ENCODE results near the gene MRPL52. TPM values are rescaled to one million over a fixed set of nuclear protein-coding genes. Genes with fewer than 3 reads are reported as not detected.

The MRPL52 gene
- total RNA-seq, 1 experiment from 2014 or later = 134 TPM

DNA sequence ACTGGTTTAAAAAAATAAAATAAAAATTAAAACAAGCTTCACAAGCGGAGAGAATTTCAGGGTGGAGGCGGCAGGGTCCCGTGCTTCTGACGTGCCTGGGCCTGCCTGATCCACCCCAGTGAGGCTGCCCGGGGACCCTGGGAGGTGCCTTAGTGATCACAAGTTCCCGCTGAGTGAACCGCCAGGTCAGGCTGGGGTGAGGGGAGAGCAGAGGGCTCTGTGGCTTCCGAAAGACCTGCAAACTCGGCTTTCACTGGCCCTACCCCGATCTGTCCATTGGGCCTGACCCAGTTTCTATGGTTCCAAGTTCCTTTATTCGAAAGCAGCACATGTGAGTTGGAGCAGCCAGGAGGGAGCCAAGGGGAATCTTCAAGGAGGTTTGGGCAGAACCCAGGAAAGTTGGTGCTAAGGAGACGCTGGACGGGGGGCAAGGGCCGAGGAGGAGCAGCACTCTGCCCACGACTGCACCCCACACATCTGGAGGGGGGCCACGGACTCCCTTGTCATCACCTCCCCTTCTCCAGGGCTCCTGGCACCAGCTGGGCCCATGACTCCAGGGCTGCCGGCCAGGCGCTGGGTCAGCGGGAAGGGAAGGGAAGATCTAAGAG lies 19.6 kb downstream of the MRPL52 start:
- ChIA-PET RAD21 (ENCODE audit: low non-redundant PET in 1 of 2, low total read pairs in 2 of 2, uncharacterized antibody in 2 of 2, unreplicated experiment in 2 of 2) (no interaction called here), POLR2A (no interaction called here), CTCF (no interaction called here)
- ATAC-seq (no peak), DNase-seq (ENCODE audit: low read depth, low spot score) (no peak)
- BruUV-seq (replicated peaks) = no TSS peak
- Histone ChIP-seq H3K4me3 (replicated peaks in 1 of 2; ENCODE audit: low read depth in 1 of 2, low read length in 2 of 2) (no peak overlapping the region), H3K9me2 (ENCODE audit: insufficient read depth) (no peaks in the 10 kb centered on the region), H3K27me3 (ENCODE audit: insufficient read depth, low read length) (no peaks in the 10 kb centered on the region), H3K4me2 (ENCODE audit: low read length) (no peak overlapping the region), H3K36me3 (ENCODE audit: control insufficient read depth in 1 of 2, insufficient read depth in 2 of 2, low read length in 2 of 2) (no peaks in the 10 kb centered on the region), H2AFZ (ENCODE audit: low read depth, low read length, poor library complexity, severe bottlenecking) (no peak overlapping the region), H3K9me3 (ENCODE audit: control insufficient read depth in 1 of 2, insufficient read depth in 1 of 2, low read depth in 1 of 2, low read length in 2 of 2) (no peaks in the 10 kb centered on the region), H3K4me1 (ENCODE audit: control insufficient read depth in 1 of 2, insufficient read depth in 2 of 2, low read length in 2 of 2) (peaks cover 3 to 12% of the 10 kb centered on the region in 2 experiments; a peak in 2 of 4 replicates), H3K27ac (ENCODE audit: low read depth, low read length) (no peak overlapping the region), H3K9ac (ENCODE audit: low read length) (no peak overlapping the region), H3K79me2 (ENCODE audit: insufficient read depth, low read length) (no peaks in the 10 kb centered on the region), H4K20me1 (ENCODE audit: insufficient read depth) (no peaks in the 10 kb centered on the region)
- intact Hi-C loops (cut with micrococcal nuclease) = no loop called here
- no peak for TF ChIP-seq FOSL1 (IDR thresholded peaks at IDR 0.05; ENCODE audit: low read depth)
- TF ChIP-seq, protein P1, sequence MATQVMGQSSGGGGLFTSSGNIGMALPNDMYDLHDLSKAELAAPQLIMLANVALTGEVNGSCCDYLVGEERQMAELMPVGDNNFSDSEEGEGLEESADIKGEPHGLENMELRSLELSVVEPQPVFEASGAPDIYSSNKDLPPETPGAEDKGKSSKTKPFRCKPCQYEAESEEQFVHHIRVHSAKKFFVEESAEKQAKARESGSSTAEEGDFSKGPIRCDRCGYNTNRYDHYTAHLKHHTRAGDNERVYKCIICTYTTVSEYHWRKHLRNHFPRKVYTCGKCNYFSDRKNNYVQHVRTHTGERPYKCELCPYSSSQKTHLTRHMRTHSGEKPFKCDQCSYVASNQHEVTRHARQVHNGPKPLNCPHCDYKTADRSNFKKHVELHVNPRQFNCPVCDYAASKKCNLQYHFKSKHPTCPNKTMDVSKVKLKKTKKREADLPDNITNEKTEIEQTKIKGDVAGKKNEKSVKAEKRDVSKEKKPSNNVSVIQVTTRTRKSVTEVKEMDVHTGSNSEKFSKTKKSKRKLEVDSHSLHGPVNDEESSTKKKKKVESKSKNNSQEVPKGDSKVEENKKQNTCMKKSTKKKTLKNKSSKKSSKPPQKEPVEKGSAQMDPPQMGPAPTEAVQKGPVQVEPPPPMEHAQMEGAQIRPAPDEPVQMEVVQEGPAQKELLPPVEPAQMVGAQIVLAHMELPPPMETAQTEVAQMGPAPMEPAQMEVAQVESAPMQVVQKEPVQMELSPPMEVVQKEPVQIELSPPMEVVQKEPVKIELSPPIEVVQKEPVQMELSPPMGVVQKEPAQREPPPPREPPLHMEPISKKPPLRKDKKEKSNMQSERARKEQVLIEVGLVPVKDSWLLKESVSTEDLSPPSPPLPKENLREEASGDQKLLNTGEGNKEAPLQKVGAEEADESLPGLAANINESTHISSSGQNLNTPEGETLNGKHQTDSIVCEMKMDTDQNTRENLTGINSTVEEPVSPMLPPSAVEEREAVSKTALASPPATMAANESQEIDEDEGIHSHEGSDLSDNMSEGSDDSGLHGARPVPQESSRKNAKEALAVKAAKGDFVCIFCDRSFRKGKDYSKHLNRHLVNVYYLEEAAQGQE (IDR thresholded peaks at IDR 0.05; ENCODE audit: low read depth) = no peak
- TF ChIP-seq POLR2A (IDR thresholded peaks at IDR 0.05; ENCODE audit: borderline replicate concordance, extremely low read depth, insufficient read depth, insufficient read length) = no peak
- no peak for TF ChIP-seq EZH2phosphoT487 (IDR thresholded peaks at IDR 0.05; ENCODE audit: borderline replicate concordance)
- no peak for TF ChIP-seq CEBPB (IDR thresholded peaks at IDR 0.05; ENCODE audit: low read depth)
- no peak for TF ChIP-seq JUND (IDR thresholded peaks at IDR 0.05)
- TF ChIP-seq CBX3 (IDR thresholded peaks at IDR 0.05; ENCODE audit: low read depth) = no peak
- TF ChIP-seq, protein P2, sequence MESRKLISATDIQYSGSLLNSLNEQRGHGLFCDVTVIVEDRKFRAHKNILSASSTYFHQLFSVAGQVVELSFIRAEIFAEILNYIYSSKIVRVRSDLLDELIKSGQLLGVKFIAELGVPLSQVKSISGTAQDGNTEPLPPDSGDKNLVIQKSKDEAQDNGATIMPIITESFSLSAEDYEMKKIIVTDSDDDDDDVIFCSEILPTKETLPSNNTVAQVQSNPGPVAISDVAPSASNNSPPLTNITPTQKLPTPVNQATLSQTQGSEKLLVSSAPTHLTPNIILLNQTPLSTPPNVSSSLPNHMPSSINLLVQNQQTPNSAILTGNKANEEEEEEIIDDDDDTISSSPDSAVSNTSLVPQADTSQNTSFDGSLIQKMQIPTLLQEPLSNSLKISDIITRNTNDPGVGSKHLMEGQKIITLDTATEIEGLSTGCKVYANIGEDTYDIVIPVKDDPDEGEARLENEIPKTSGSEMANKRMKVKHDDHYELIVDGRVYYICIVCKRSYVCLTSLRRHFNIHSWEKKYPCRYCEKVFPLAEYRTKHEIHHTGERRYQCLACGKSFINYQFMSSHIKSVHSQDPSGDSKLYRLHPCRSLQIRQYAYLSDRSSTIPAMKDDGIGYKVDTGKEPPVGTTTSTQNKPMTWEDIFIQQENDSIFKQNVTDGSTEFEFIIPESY (IDR thresholded peaks at IDR 0.05; ENCODE audit: extremely low read depth, insufficient replicate concordance, low read length) = no peak
- TF ChIP-seq YY1 (IDR thresholded peaks at IDR 0.05; ENCODE audit: extremely low read depth, insufficient replicate concordance, low read depth, low read length) = no peak
- no peak for TF ChIP-seq ZNF274 (IDR thresholded peaks at IDR 0.05; ENCODE audit: low read depth, low read length)
- no peak for TF ChIP-seq EZH2 (IDR thresholded peaks at IDR 0.05)
- no peak for TF ChIP-seq SIN3A (IDR thresholded peaks at IDR 0.05; ENCODE audit: low read depth)
- TF ChIP-seq ZFX (IDR thresholded peaks at IDR 0.05) = no peak
- TF ChIP-seq, protein P3, sequence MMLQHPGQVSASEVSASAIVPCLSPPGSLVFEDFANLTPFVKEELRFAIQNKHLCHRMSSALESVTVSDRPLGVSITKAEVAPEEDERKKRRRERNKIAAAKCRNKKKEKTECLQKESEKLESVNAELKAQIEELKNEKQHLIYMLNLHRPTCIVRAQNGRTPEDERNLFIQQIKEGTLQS (IDR thresholded peaks at IDR 0.05) = no peak
- no peak for TF ChIP-seq POLR2AphosphoS5 (IDR thresholded peaks at IDR 0.05; ENCODE audit: low read depth, low read length)
